Spleen (tissue), 7 donors: ENCODE results near the gene LIPJ.

Source experiments
- POLR2A ChIP-seq, 3 donors: fragments of 450-650 bp; IDR thresholded peaks; one replicate each; pipeline ENCODE4 v1.5.1; 2017; ENCODE audit warnings: antibody characterized with exemption in 3 of 3, mild to moderate bottlenecking in 1 of 3
- POLR2AphosphoS5 ChIP-seq, 3 donors: sonication (generic); formaldehyde crosslinking; IDR thresholded peaks; one replicate each; pipeline ENCODE4 v1.5.1; 2017; ENCODE audit warnings: antibody characterized with exemption in 3 of 3
- TF ChIP-seq, protein P1 (sequence below), 11 experiments: fragments of 200-600 bp in 7 of 11; fragments of 450-650 bp in 4 of 11; sonication (generic) in 4 of 11; IDR thresholded peaks in 8 of 11; conservative IDR thresholded peaks in 3 of 11; 1 replicate in 7 of 11; 2 replicates in 4 of 11; pipeline versions ENCODE4 v1.4.0 to v1.8.0; 2016 to 2021; ENCODE audit warnings: antibody characterized with exemption in 11 of 11, inconsistent platforms in 4 of 11, mild to moderate bottlenecking in 1 of 11
- donor health status: DM: no; HTN: no; CAD: no; lungs with moderate emphysema.
- donor health status: DM: no; HTN: no; CAD: no.
- donor health status: DM: no; HTN: no; CAD: no.

DNA sequence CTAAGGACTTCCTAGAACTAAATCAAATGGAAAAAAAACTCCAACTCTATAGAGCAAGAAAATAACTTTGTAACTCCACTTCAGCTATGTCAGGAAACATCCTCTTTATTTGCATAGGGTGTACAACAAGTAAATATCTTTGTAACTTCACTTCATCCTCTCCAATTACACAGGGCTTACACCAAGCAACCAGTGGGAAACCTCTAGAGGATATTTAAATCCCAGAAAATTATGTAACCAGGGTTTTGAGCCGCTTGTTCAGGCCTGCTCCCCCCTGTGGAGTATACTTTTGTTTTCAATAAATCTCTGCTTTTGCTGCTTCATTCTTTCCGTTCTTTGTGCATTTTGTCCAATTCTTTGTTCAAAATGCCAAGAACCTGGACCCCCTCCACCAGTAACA is 22.2 kb downstream of the LIPJ start:
- TF ChIP-seq, protein P1, sequence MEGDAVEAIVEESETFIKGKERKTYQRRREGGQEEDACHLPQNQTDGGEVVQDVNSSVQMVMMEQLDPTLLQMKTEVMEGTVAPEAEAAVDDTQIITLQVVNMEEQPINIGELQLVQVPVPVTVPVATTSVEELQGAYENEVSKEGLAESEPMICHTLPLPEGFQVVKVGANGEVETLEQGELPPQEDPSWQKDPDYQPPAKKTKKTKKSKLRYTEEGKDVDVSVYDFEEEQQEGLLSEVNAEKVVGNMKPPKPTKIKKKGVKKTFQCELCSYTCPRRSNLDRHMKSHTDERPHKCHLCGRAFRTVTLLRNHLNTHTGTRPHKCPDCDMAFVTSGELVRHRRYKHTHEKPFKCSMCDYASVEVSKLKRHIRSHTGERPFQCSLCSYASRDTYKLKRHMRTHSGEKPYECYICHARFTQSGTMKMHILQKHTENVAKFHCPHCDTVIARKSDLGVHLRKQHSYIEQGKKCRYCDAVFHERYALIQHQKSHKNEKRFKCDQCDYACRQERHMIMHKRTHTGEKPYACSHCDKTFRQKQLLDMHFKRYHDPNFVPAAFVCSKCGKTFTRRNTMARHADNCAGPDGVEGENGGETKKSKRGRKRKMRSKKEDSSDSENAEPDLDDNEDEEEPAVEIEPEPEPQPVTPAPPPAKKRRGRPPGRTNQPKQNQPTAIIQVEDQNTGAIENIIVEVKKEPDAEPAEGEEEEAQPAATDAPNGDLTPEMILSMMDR (IDR thresholded peaks at IDR 0.05 in 8 of 11, conservative IDR thresholded peaks at IDR 0.05 in 3 of 11): no peak
- TF ChIP-seq POLR2A (IDR thresholded peaks at IDR 0.05) (no peak), POLR2AphosphoS5 (IDR thresholded peaks at IDR 0.05) (no peak)
